Activated CD8-positive, alpha-beta memory T cell treated with anti-CD3 and anti-CD28 coated beads for 24 hours (primary cell): Measurements from ENCODE around the gene NUDT8.

Experiments used
- DNase-seq: peaks from one replicate; pipeline ENCODE4 v3.0.0-alpha.2; 2020

NUDT8 gene

GRCh38 chr11:67659651-67660165 is 30.0 kb upstream of the NUDT8 start:
- DNase-seq, result peak; percentile 33

- DNase-seq, result no peak
Observed at GRCh38 chr11:67657300-67657699, 27.6 kb upstream of the NUDT8 start.

- DNase-seq, result peak; percentile 17
Observed at GRCh38 chr11:67656278-67656922, 26.7 kb upstream of the NUDT8 start.

GRCh38 chr11:67654225-67654624 is 24.5 kb upstream of the NUDT8 start:
- DNase-seq, result peak; percentile 37

GRCh38 chr11:67652965-67653845 is 23.5 kb upstream of the NUDT8 start:
- no peak for DNase-seq

- no peak for DNase-seq
Observed at GRCh38 chr11:67651976-67652781, 22.4 kb upstream of the NUDT8 start.

- DNase-seq, result no peak
Observed at GRCh38 chr11:67649634-67650510, 20.1 kb upstream of the NUDT8 start.

- no peak for DNase-seq
Observed at GRCh38 chr11:67648796-67649613, 19.3 kb upstream of the NUDT8 start.

GRCh38 chr11:67648140-67648795 is 18.5 kb upstream of the NUDT8 start:
- no peak for DNase-seq

- DNase-seq, result no peak
Observed at GRCh38 chr11:67647471-67647870, 17.7 kb upstream of the NUDT8 start.

- no peak for DNase-seq
Observed at GRCh38 chr11:67646535-67647336, 17.0 kb upstream of the NUDT8 start.

- DNase-seq, result no peak
Observed at GRCh38 chr11:67645521-67646461, 16.1 kb upstream of the NUDT8 start.

- DNase-seq, result no peak
Observed at GRCh38 chr11:67644472-67645418, 15.0 kb upstream of the NUDT8 start.

- no peak for DNase-seq
Observed at GRCh38 chr11:67644042-67644441, 14.3 kb upstream of the NUDT8 start.

- DNase-seq, result no peak
Observed at GRCh38 chr11:67642173-67643120, 12.7 kb upstream of the NUDT8 start.
